Chondrocyte (in vitro differentiated cells): ENCODE results near the gene AMPD1. TPM values are rescaled to one million over a fixed set of nuclear protein-coding genes. Genes with fewer than 3 reads are reported as not detected.

Experiments used
- DNase-seq: peaks from one replicate; pipeline ENCODE4 v3.0.0; 2021; ENCODE audit warnings: mixed read lengths, low spot score
- H3K27ac Mint-ChIP-seq: one replicate; pipeline ENCODE4 v1.8.0; 2021; ENCODE audit warnings: mild to moderate bottlenecking, moderate library complexity, mixed read lengths; ENCODE audit not compliant: unreplicated experiment
- H3K27me3 Mint-ChIP-seq: 2 replicates; pipeline ENCODE4 v1.8.0; 2021; ENCODE audit warnings: low read depth, mixed read lengths
- H3K36me3 Mint-ChIP-seq: 2 replicates; pipeline ENCODE4 v1.8.0; 2021; ENCODE audit warnings: low read depth, mixed read lengths
- H3K4me1 Mint-ChIP-seq: 2 replicates; pipeline ENCODE4 v1.8.0; 2021; ENCODE audit warnings: low read depth, mild to moderate bottlenecking, mixed read lengths
- H3K4me3 Mint-ChIP-seq: one replicate; pipeline ENCODE4 v1.8.0; 2021; ENCODE audit warnings: mild to moderate bottlenecking, moderate library complexity, mixed read lengths; ENCODE audit not compliant: unreplicated experiment
- H3K9me3 Mint-ChIP-seq: 2 replicates; pipeline ENCODE4 v1.8.0; 2021; ENCODE audit warnings: low read depth, mixed read lengths
- total RNA-seq: library from RNA; stranded (reverse); gene quantifications from 3 replicates; pipeline ENCODE4 v1.2.1, GENCODE V29; 2021
- TF ChIP-seq, protein P1 (sequence below): fragments of 200-600 bp; sonication (generic); IDR thresholded peaks from 2 replicates; pipeline ENCODE4 v1.5.0; 2021; ENCODE audit warnings: antibody characterized with exemption, mild to moderate bottlenecking, moderate library complexity

The AMPD1 gene
- total RNA-seq, 1 donor from 2014 or later, result not detected

DNA sequence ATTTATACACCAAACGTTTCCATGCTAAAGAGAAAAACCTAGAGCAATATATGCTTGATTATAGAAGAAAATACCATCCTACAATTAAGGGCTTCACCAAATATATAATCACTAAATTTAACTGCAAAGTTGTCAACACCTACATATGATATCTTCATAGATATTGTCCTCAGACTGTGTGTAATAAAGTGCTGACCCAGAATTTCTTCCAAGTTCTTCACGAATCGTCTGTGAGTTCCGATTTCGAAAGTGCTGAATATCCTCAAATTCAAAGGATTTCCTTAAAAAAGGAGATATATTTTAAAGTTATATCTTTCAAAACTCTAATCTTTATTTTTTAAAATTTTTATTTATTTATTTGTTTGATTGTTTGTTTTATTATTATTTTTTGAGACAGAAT lies 72.0 kb downstream of the AMPD1 start:
- no peaks in the 10 kb centered on the region for H3K9me3 Mint-ChIP-seq
- TF ChIP-seq, protein P1, sequence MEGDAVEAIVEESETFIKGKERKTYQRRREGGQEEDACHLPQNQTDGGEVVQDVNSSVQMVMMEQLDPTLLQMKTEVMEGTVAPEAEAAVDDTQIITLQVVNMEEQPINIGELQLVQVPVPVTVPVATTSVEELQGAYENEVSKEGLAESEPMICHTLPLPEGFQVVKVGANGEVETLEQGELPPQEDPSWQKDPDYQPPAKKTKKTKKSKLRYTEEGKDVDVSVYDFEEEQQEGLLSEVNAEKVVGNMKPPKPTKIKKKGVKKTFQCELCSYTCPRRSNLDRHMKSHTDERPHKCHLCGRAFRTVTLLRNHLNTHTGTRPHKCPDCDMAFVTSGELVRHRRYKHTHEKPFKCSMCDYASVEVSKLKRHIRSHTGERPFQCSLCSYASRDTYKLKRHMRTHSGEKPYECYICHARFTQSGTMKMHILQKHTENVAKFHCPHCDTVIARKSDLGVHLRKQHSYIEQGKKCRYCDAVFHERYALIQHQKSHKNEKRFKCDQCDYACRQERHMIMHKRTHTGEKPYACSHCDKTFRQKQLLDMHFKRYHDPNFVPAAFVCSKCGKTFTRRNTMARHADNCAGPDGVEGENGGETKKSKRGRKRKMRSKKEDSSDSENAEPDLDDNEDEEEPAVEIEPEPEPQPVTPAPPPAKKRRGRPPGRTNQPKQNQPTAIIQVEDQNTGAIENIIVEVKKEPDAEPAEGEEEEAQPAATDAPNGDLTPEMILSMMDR, result no peak
- no peaks in the 10 kb centered on the region for H3K27me3 Mint-ChIP-seq
- no peak for DNase-seq
- peaks cover 22% of the 10 kb centered on the region for H3K4me1 Mint-ChIP-seq
- H3K4me3 Mint-ChIP-seq, result no peak overlapping the region
- H3K36me3 Mint-ChIP-seq, result peaks cover 3% of the 10 kb centered on the region
- no peak overlapping the region for H3K27ac Mint-ChIP-seq

Other genes with a start within 250 kb of the AMPD1 start
- gene TRIM33, start 184.3 kb downstream of the AMPD1 start, total RNA-seq, result 24.0 to 28.7 TPM (median 24.0 TPM) in 3 replicates
- 36.0 to 42.3 TPM (median 38.4 TPM) in 3 replicates for gene BCAS2, start 113.9 kb downstream of the AMPD1 start, total RNA-seq
- gene DENND2C, start 25.5 kb downstream of the AMPD1 start, total RNA-seq, result 3.0 to 3.8 TPM (median 3.3 TPM) in 3 replicates
- 33.9 to 37.4 TPM (median 36.0 TPM) in 3 replicates for gene NRAS, start 21.2 kb upstream of the AMPD1 start, total RNA-seq
- gene CSDE1, start 62.4 kb upstream of the AMPD1 start, total RNA-seq, result 512 to 540 TPM (median 529 TPM) in 3 replicates
- 55.0 to 60.0 TPM (median 56.2 TPM) in 3 replicates for gene SIKE1, start 85.1 kb upstream of the AMPD1 start, total RNA-seq
- gene SYCP1, start 159.3 kb upstream of the AMPD1 start, total RNA-seq, result not detected in 3 replicates